ENCODE data around the gene GJC2.

GJC2 gene

DNA sequence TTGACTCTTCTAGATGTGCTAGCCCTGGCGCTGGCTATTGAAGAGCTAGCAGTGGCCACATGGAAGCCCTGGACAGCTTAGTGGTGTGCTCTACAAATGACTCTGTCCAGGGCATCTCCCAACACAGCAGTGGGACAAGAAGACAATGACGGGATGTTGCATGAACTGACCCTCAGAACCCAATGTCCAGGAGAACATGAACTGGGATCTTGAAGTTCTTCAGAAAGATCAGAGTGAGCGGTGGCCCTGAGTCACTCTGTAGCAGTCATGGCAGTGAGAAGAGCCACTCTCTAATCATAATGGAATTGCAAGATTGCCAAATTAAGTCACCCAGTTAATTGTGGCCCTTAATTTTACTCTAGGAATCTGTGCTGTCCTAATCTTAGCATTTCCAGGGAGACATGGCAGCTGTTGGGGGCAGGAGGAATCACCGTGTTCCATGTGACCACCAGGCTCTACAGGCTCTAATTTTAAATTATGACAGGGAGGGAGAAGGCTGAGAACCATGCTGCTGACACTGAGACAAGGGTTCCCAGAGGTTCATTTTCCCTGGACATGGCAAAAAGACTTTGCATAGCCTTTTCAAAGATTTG lies 47.9 kb downstream of the GJC2 start:
- no peak for DNase-seq

DNA sequence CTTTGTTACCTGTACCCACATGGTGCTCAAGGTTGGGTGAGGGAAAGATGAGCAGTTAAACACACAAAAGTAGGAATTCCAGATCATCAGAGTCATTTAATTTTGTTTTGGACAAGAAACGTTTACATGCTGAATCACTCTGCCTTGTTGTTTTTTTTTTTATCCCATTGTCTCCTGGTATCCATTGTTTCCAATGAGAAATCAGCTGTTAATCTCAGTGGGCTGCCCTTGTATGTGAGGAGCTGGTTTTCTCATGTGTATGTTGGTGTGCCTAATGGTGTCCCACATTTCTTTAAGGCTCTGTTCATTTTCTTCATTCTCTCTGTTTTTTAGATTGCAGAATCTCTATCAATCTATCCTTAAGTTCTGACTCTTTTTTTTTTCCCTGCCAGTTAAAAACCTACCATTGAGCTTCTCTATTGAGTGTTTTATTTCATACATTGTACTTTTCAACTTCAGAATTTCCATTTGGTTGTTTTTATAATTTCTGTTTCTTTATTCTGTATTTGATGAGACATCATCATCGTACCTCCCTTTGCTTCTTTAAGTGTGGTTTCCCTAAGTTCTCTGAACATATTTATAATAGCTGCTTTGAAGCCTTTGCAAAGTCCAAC lies 49.4 kb downstream of the GJC2 start:
- no peak for DNase-seq

DNA sequence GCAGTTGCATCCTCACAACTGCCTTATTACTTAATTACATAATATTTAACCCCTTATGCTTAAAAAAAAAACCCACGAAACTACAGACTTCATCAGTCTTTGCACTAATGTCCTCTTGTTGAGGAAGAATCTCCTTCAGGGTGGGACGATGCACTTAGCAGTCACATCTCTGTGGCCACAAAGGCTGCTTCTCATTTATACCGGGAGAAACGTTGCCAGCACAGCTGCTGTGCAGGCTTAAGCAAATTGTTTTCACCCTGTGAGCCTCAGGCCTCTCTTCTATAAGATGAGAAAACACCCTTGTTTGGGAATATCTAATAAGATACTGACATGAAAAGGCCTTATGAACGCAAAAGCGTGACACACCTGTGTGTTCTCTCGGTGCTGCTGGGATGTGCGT lies 55.2 kb downstream of the GJC2 start:
- no peak for DNase-seq

DNA sequence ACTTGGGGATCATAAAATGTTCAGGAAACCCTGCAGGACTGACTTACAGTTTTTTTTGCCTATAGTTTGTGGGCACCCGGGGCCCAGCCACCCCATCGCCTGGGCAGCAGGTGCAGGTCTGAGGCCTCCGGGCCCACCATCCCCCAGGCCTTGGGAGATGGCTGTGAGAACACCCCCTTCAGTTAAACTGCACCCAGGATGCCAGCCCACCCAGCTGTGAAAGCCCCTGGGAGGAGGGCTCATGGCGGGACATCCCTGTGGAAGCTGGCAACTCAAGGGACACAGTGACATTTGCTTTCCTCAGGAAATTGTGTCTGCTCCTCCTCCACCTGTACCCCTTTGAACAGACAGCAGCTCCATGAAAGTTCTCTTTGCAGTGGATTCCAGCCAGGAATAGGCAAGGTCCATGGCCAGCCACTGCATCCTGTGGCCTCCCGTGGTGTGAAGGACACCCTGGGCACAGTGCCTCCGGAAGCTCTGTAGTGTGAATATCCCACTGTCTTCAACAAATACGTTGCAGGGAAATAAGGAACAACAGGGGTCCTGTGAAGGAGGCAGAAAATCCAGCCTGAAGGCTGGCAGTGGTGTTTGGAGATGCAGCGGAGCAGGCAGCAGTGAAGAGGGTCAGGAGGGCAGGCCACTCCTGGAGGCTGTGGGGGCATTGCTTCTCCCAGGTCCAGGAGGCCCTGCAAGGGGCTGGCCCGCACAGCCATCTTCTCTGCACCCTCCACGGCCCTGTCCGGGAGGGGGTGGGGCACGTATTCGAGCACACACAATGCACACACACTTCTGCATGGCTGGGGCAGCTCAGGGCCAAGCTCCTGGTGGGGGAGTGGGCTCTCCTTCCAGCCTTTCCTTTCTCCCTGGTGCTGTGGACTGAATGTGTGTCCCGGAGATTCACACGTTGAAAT lies 56.1 kb downstream of the GJC2 start:
- no peak for DNase-seq

DNA sequence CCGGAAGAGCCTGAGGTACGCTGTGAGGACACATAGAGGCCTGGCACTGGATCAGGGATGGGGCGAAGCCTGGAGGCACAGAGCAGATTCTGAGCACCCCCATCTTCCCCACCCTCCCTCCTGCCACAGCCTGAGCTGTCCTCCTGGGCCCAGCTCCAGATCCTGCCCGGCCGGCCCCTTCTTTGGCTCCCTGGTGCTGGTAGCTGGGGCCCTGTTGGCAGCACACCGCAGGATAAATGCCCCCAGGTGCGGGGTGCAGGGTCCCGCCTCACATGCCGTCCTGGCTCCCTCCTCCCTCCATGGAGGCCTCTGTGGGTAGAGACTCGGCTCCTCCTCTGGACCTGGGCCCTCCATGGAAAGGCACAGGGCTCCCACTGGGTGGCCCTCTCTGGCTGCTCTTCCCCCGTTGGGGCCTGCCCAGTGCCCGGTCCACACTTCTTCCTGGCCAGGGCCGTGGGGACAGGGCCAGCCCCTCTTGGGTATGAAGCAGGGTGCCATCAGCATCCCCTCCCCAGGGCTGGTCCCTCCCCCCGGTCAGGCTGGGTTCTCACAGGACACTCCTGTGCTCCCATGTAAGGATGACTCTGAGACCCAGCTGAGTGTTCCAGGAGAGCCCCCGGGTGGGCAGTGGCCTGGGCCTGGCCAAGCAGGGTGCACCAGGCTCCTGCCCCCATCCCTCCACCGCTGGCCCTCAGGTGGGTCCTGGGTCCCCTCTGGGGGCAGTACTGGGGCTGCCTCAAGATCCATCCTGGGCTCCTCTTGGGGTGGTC lies 57.0 kb downstream of the GJC2 start:
- DNase-seq: no peak

DNA sequence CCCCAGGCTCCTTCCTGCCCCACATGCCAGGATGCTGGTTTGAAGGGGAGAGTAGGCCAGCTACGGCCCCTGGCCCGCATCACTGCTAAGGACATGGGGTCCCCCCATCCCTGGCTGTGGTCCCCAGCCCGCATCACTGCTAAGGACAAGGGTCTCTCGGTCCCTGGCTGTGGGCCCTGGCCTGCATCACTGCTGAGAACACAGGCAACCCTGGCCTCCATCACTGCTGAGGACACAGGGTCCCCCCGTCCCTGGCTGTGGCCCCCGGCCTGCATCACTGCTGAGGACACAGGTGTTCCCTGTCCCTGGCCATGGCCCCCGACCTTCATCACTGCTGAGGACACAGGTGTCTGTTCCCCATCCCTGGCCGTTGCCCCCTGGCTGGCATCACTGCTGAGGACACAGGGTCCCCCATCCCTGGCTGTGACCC lies 57.7 kb downstream of the GJC2 start:
- no peak for DNase-seq

DNA sequence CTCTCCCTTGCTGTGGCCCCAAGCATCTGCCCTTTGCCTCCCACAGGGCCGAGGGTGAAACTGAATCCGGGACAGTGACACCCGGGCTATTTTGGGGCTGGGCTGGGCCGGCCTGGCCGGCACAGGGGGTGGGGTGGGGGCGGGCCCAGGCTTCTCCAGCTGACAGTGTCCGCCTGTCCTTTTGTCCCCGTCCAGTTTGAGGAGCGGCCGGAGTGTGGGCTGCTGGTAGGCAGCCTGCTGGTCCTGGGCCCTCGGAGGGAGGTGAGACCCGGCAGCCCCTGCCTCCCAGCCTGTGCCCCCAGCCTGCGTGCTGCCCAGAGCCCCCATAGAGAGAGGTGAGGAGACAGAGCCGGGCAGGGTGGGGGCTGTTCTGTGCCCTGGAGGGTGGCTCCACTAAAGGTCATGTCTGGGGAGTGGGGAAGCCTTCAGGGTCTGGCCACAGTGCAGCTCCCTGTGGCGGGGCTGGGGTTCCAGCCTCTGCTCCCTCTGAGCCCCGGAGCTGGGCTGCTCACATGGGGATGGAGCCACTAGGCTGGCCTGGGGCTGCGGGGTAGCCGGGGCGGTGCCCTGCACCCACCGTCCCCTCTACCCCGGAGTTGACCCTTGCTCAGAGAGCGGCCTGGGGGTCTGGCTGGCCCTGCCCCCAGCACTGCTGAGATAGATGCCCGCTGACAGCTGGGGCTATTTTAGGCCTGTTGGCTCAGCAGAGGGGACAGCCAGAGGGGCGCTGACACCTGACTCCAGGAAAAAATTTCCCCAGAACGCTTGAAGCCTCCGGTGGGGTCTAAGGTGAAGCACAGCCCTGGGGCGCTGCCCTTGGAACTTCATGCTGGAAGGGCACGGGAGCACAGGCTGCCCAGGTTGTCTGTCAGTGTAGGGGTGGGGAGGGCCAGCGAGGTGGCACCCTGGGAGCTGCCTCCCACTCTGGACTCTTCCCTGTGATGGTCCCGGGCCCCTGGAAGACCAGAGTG lies 58.4 kb downstream of the GJC2 start, which contains the start of gene OBSCN:
Gene OBSCN (plus strand): TSS at position 194 of the 971 bp plus-strand sequence. CDS start 3,740 bp downstream, outside the sequence.
- DNase-seq: no peak

DNA sequence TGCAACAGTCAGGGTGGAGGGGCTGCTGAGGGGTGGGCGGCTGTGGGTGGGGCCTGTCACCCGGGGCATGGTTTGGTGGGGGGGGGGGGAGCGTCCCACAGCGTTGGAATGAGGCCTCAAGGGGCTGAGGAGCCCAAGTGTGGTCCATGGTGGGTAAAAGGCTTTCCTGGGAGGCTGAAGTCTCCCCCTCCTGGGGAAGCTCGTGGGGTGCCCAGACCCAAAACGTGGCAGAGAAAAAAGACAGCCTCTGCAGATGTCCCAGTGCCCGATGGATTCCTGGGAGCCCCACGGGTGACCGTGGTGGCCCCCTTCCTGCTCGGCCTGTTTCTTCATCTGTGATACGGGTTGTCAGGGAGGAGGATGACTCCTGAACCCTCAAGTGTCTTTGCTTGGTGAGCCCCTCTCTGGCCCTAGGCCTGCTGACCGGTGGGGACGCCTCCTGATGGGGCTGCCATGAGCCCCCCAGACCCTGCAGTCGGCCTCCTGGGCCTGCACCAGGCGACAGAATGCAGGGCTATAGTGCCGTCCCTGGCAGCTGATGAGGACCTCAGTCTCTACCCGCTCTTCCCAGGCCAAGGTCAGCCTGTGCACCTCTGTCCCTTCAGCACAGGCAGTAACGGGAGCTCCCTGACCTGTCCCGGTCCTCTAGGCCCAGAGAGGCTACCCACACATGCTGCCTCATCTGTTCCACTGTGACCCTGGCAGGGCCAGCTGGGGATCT lies 59.3 kb downstream of the GJC2 start:
- DNase-seq: no peak

All from NCI-H1436 (cell line).